Aorta (tissue), 5 donors: ENCODE results near the gene CALCA. TPM values are rescaled to one million over a fixed set of nuclear protein-coding genes. Genes with fewer than 3 reads are reported as not detected.
A peak's percentile ranks its signal among the peaks of the same experiment; 100 is the strongest.
"Not testable (repeated sequence)": the region's sequence is repeated elsewhere in the genome, so short reads cannot be mapped to it uniquely, and the experiment has no call there.

Experiments used
- ATAC-seq: fragments of 200-7000 bp; cut with Tn5 transposase; one replicate; pipeline ENCODE4 v1.9.1; 2022; ENCODE audit warnings: moderate library complexity; ENCODE audit not compliant: low FRiP score
- DNase-seq, 2 donors: peaks; one replicate each; pipeline ENCODE4 v3.0.0-alpha.2; 2020
- H3K27ac ChIP-seq, 2 donors: one replicate each; pipeline ENCODE4 v1.5.1; 2013; ENCODE audit warnings: low read length in 2 of 2, mild to moderate bottlenecking in 2 of 2, moderate library complexity in 2 of 2, control low read depth in 1 of 2, inconsistent platforms in 1 of 2, low read depth in 1 of 2
- H3K27me3 ChIP-seq, 2 donors: one replicate each; pipeline ENCODE4 v1.6.1; 2013; ENCODE audit warnings: control low read depth in 1 of 2, low read length in 1 of 2, mild to moderate bottlenecking in 1 of 2, moderate library complexity in 1 of 2; ENCODE audit not compliant: insufficient read depth in 2 of 2, control insufficient read depth in 1 of 2
- H3K36me3 ChIP-seq, 2 donors: one replicate each; pipeline ENCODE4 v1.6.1; 2013; ENCODE audit warnings: control low read depth in 1 of 2, low read length in 1 of 2, mild to moderate bottlenecking in 1 of 2; ENCODE audit not compliant: insufficient read depth in 2 of 2, control insufficient read depth in 1 of 2
- H3K4me1 ChIP-seq, 2 donors: one replicate each; pipeline ENCODE4 v1.6.1; 2013; ENCODE audit warnings: low read length in 2 of 2, control low read depth in 1 of 2, mild to moderate bottlenecking in 1 of 2, moderate library complexity in 1 of 2; ENCODE audit not compliant: insufficient read depth in 2 of 2, control insufficient read depth in 1 of 2
- H3K4me3 ChIP-seq, 2 donors: one replicate each; pipeline ENCODE4 v1.5.1; 2013; ENCODE audit warnings: low read length in 2 of 2, control low read depth in 1 of 2, mild to moderate bottlenecking in 1 of 2
- H3K9me3 ChIP-seq: one replicate; pipeline ENCODE4 v1.6.1; 2013; ENCODE audit warnings: mild to moderate bottlenecking, low read length; ENCODE audit not compliant: control insufficient read depth
- WGBS, 2 donors: extraction: QIAGEN DNeasy Blood & Tissue Kit; methylation state at CpG; one replicate each; pipeline ENCODE4 v1.1.7; 2013; 5-methylcytosine and 5-hydroxymethylcytosine counted together
- intact Hi-C, 2 donors: fragments of 100-400 bp; cut with DNase I; formaldehyde crosslinking; loops; one replicate each; pipeline versions ENCODE4 v1.14.2 to v1.15.0; 2022
- long read RNA-seq, 2 donors: library from polyadenylated mRNA; unstranded; transcript quantifications; one replicate each; pipeline ENCODE4 v2.0.0, GENCODE V29; 2020 to 2021
- polyA plus RNA-seq, 2 donors: library from polyadenylated mRNA; stranded (reverse); fragments of 200-250 nt; gene quantifications; one replicate each; pipeline ENCODE4 v1.2.3, GENCODE V29; 2013
- total RNA-seq, 2 donors: library from RNA; stranded (reverse); fragmentation: NEBNext Ultra II Directional; extraction: Animal tissue kit (Norgen Biotek cat#: 25700); gene quantifications; one replicate each; pipeline ENCODE4 v1.2.1, GENCODE V29; 2021
- donor health status: healthy with polysubstance abuse.
- donor health status: Bipolar disorder and iron deficiency.
- donor health status: DM: no; HTN: no; CAD: no.
- donor health status: DM: no; HTN: no; CAD: no.
- donor health status: DM: yes; HTN: yes; CAD: no.

The CALCA gene
- total RNA-seq = under 1 TPM in 1 of 2 donors, not detected in 1; 0.97 TPM
- 1 to 10 TPM in 1 of 2 donors, under 1 TPM in 1; 0.88 to 1.6 TPM for polyA plus RNA-seq
- long read RNA-seq, donor 1 = 0 reads
- long read RNA-seq, donor 2 = 0 reads

- Histone ChIP-seq H3K9me3 (no peaks in the 10 kb centered on the region), H3K4me1 (no peaks in the 10 kb centered on the region), H3K27ac (no peak within 1 kb of the TSS), H3K27me3 (no peaks in the 10 kb centered on the region), H3K4me3 (no peak within 1 kb of the TSS), H3K36me3 (no peaks in the 10 kb centered on the region)
- ATAC-seq (no peak), DNase-seq (peak in 1 of 2 donors; percentile 75)
- WGBS, 2 donors = 4 to 7% methylated on average over 40 of the region's 40 CpGs
- intact Hi-C loops = loop anchor here in 1 of 2 donors (10.0 kb wide), 1 partner anchor 233 kb away; no protein-coding TSS in a partner anchor
These were observed at the start of gene CALCA for GRCh38 chr11:14971865-14972580. Gene CALCA (minus strand): TSS chr11:14972351. CDS start chr11:14971192, 1,159 bp downstream.

GRCh38 chr11:15016200-15016599 lies 44.0 kb upstream of the CALCA start:
- Histone ChIP-seq H3K27me3 (no peaks in the 10 kb centered on the region), H3K36me3 (no peaks in the 10 kb centered on the region), H3K9me3 (peaks cover 7% of the 10 kb centered on the region), H3K4me3 (no peak overlapping the region), H3K4me1 (no peaks in the 10 kb centered on the region), H3K27ac (no peak overlapping the region)
- no peak for ATAC-seq
- no peak for DNase-seq
- intact Hi-C loops = no loop called here
- WGBS, 2 donors = 84 to 91% methylated on average over 1 of the region's 1 CpG

- no peak overlapping the region for H3K27ac ChIP-seq
- WGBS, 2 donors = 29 to 35% methylated on average over 6 of the region's 6 CpGs
These were observed 39.7 kb upstream of the CALCA start for GRCh38 chr11:15011776-15012345.

GRCh38 chr11:15010865-15011264 lies 38.7 kb upstream of the CALCA start:
- Histone ChIP-seq H3K4me3 (no peak overlapping the region), H3K27ac (no peak overlapping the region), H3K36me3 (no peaks in the 10 kb centered on the region), H3K9me3 (peaks cover 6% of the 10 kb centered on the region), H3K27me3 (no peaks in the 10 kb centered on the region), H3K4me1 (no peaks in the 10 kb centered on the region)
- intact Hi-C loops = no loop called here
- no peak for ATAC-seq
- no peak for DNase-seq

More at GRCh38 chr11:15011776-15012345, 39.7 kb upstream of the CALCA start:
- Histone ChIP-seq H3K4me1 (no peaks in the 10 kb centered on the region), H3K9me3 (peaks cover 6% of the 10 kb centered on the region), H3K36me3 (no peaks in the 10 kb centered on the region), H3K27me3 (no peaks in the 10 kb centered on the region), H3K4me3 (no peak overlapping the region)
- intact Hi-C loops = no loop called here
- DNase-seq = no peak
- no peak for ATAC-seq

GRCh38 chr11:15006139-15006759 lies 34.1 kb upstream of the CALCA start:
- intact Hi-C loops = no loop called here
- Histone ChIP-seq H3K27ac (no peak overlapping the region), H3K36me3 (no peaks in the 10 kb centered on the region), H3K4me3 (no peak overlapping the region), H3K9me3 (peaks cover 3% of the 10 kb centered on the region), H3K4me1 (no peaks in the 10 kb centered on the region), H3K27me3 (no peaks in the 10 kb centered on the region)
- WGBS, 2 donors = 38 to 45% methylated on average over 5 of the region's 5 CpGs
- no peak for ATAC-seq
- no peak for DNase-seq

GRCh38 chr11:14988133-14988532 lies 16.0 kb upstream of the CALCA start:
- DNase-seq, H3K9me3 ChIP-seq, H3K4me1 ChIP-seq, H3K27ac ChIP-seq, intact Hi-C loops, H3K4me3 ChIP-seq, H3K27me3 ChIP-seq, H3K36me3 ChIP-seq, ATAC-seq: not testable (repeated sequence)
- WGBS, 2 donors = 63% methylated on average over 3 of the region's 3 CpGs

GRCh38 chr11:14981507-14981906 lies 9.4 kb upstream of the CALCA start:
- no peak overlapping the region for H3K27ac ChIP-seq
- no peaks in the 10 kb centered on the region for H3K36me3 ChIP-seq
- H3K9me3 ChIP-seq = no peaks in the 10 kb centered on the region
- ATAC-seq (no peak), DNase-seq (no peak)
- 33 to 34% methylated on average over 1 of the region's 1 CpG for WGBS, 2 donors
- peaks cover 0 to 1% of the 10 kb centered on the region in 2 donors for H3K27me3 ChIP-seq
- intact Hi-C loops = loop anchor here in 1 of 2 donors (5.0 kb wide), 1 partner anchor 74 kb away; no protein-coding TSS in a partner anchor
- H3K4me3 ChIP-seq = no peak overlapping the region
- H3K4me1 ChIP-seq = peaks cover 0 to 4% of the 10 kb centered on the region in 2 donors

- H3K27ac ChIP-seq = no peak overlapping the region
- DNase-seq (no peak), ATAC-seq (peak; percentile 83)
- H3K4me3 ChIP-seq = no peak overlapping the region
- no peaks in the 10 kb centered on the region for H3K9me3 ChIP-seq
- H3K4me1 ChIP-seq = peaks cover 0 to 4% of the 10 kb centered on the region in 2 donors
- H3K27me3 ChIP-seq = peaks cover 0 to 1% of the 10 kb centered on the region in 2 donors
- WGBS, 2 donors = 7 to 8% methylated on average over 3 of the region's 3 CpGs
- intact Hi-C loops = loop anchor here in 1 of 2 donors (5.0 kb wide), 1 partner anchor 74 kb away; no protein-coding TSS in a partner anchor
- H3K36me3 ChIP-seq = no peaks in the 10 kb centered on the region
These were observed 8.7 kb upstream of the CALCA start for GRCh38 chr11:14980854-14981253.
